ENCODE data around the gene ARMH3.

ARMH3 gene

GRCh38 chr10:101939008-101939648, 116.8 kb downstream of the ARMH3 start:
- no peak for DNase-seq (ENCODE audit: low read depth)

- no peak for DNase-seq (ENCODE audit: low read depth)
These were observed 117.5 kb downstream of the ARMH3 start for GRCh38 chr10:101938305-101939007.

- DNase-seq (ENCODE audit: low read depth) = no peak
These were observed 120.5 kb downstream of the ARMH3 start for GRCh38 chr10:101935431-101935830.

DNA sequence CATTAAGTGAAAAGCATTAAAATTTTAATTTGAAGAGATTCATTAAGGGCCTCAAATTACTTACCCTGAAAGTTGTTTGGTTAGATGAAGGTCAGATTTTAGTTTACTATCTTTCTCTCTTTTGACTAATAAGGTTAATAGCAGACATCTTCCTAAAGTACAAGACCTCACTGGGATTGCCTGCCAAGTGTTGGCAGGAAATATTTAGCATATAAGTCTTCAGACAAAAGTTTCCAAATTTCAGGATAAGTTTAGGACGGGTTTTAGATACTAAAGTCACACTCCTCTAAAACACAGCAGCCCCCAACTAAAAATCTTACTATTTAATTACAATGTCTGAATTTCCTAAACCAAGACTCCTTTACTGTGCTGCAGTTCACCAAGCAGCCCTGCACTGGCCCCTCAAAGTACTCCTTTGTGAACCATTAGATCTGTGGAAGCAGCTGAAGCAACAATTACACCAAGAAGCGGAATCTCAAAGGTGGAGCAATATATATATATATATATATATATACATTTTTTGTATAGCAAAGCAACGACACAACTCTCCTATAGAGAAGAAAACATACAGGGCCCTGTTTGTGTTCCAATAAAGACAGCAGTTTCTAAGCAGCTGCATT, 121.2 kb downstream of the ARMH3 start:
- DNase-seq (ENCODE audit: low read depth) = no peak

GRCh38 chr10:101933976-101934375, 122.0 kb downstream of the ARMH3 start:
- no peak for DNase-seq (ENCODE audit: low read depth)

GRCh38 chr10:101932183-101932582, 123.8 kb downstream of the ARMH3 start:
- DNase-seq (ENCODE audit: low read depth) = no peak

DNA sequence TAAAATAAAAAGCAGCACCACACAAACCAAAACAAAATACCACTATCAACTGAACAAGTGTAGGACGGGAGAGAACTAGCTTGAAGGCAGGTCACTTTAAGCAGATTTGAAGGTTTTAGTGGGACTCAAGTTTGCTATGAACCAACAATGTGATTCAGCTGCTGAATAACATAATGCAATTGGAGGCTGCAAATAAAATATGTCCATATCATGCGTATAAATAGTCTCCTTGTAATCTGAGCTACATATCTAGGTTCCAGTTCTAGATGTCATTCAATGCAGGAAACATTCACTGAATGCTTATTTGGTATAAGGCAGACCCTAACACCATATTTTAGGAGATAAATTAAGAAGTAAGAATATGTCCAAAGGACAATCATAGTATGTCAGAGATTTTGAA, 130.9 kb downstream of the ARMH3 start:
- DNase-seq (ENCODE audit: low read depth) = no peak

DNA sequence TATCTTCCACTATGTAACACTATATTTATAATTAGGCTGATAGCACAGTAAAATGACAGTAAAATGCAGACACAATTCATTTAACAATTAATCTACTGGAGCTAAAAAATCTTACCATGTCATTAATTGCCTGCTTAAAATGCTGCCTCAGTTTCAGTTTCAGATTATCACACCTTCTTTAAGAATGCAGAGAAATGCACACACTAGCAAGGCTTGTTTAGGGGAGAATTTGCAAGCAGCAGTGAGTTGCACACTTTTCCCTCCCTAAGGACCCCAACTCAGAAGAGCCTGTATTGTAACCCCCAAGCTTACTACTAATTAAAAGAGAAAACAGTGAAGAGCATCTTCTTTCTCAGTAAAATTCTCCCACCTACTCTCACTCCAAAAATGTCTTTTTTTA, 132.7 kb downstream of the ARMH3 start:
- DNase-seq (ENCODE audit: low read depth) = no peak

- no peak for DNase-seq (ENCODE audit: low read depth)
These were observed 133.1 kb downstream of the ARMH3 start for GRCh38 chr10:101922846-101923245.

DNA sequence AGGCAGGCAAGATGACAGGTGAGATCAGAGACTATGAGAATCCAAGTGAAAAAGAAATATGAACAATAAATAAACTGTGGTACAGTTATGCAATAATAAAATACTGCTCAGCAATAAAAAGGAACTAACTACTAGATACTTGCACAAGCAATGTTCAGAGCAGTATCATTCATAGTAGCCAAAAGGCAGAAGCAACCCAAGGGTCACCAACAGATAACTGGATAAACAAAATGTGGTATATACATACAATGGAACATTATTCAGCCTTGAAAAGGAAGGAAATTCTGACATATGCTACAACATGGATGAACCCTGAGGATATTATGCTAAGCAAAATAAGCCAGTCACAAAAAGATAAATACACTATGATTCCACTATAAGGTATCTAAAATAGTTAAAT, 135.4 kb downstream of the ARMH3 start:
- no peak for DNase-seq (ENCODE audit: low read depth)

DNA sequence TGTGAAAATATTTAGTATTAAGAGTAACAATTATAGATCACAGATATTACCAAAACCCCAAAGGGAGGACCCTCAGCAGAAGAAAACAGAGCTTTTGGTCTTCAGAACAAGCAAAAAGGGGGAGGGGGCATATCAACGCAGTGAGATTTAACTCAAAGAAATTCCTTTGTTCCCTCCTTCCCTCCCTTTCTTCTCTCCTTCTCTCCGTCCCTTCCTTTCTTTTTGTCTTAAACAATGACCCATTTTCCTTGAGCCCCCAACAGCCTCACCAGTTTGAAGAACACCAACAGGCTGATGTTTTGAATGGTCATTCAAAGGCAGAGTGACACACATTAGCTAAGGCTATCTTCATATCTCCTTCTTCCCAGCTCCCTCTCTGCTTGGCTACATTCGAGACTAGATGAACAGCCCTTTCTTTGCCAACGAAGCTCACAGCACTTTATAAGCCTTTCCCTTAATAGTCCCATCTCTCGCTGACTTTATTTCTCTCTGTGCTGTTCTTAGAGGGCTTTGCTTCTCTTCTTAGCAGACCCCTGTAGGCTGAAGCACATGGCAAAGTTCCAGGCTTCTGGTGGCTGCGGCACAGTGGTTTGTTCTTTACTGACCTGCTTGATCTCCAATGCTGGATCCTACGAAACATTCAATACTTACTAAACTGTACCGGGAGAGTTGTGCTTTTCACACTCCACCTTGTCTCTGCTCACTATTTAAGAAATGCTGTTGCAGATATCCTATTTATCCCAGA, 136.8 kb downstream of the ARMH3 start:
- DNase-seq (ENCODE audit: low read depth) = no peak

DNA sequence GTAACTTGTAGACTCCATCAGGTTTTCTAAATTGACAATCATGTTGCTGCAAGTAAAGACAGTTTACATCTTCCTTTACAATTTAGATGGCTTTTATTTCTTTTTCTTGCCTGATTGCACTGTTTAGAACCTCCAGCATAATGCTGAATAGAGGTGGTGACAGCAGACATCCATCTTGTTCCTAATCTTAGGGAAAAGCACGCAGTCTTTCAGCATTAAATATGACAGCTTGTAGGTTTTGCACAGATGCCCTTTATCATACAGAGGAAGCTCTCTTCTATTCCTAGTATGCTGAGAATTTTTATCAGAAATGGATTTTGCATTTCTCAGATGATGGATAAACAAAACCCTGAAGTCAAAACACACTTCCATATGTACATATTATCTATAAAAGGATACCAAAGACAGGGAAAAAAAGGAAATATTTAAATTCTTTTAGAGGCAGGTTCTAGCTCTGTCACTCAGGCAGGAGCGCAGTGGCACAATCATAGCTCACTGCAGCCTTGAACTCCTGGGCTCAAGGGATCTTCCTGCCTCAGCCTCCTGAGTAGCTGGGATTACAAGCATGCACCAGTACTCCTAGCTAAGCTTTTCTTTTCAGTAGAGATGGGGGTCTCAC, 143.3 kb downstream of the ARMH3 start:
- DNase-seq (ENCODE audit: low read depth) = no peak

- no peak for DNase-seq (ENCODE audit: low read depth)
These were observed 149.3 kb downstream of the ARMH3 start for GRCh38 chr10:101906586-101907183.

DNA sequence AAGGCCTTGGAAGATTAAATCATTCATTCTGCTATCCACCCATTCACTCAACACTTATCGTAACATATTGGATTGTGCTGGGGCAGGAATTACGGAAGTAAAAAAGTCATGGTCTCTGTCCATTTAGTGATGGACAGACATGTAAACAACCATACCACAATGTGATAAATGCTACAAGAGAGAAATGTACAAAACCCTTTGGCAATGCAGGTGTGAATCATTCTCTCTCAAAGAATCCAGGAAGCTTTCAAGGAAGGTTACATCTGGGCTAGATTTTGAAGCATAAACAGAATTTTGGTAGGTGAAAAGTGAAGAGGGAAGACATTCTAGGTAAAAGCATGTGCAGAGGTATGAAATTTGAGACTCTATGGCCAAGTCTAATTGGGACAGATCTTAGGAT, 150.7 kb downstream of the ARMH3 start:
- no peak for DNase-seq (ENCODE audit: low read depth)

DNA sequence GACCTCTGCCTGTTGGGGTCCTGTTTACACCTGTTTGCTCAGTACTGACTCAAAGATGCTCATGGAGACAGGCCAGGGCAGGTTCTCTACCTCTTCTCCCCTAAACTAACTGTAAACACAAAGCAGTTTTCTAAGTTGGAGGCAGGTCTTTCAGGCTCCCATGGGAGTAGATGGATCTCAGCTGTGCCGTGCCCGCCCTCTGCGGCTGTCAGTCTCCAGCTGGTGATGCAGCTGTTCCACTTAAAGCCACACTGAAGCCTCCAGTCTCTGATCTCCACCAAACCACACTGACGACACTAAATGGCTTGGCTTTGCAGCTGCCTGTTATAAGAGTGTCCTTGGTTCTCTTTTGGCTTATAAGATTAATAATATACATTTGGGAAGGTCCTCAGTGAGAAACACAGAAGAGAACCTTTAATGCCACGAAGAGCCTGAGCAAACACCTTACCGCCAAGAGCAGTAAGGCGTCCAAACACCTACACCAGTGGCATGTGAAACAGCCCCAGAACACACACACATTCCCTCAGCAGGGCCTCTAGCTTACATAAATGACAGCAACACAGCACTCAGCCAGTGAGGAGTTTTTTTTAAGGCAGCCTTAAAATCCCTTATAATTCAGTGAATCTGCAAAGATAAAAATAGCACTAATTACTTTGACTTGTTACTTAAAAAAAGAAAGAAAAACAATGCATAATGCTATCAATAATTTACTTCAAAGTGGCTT, 152.0 kb downstream of the ARMH3 start:
- DNase-seq (ENCODE audit: low read depth) = no peak

DNA sequence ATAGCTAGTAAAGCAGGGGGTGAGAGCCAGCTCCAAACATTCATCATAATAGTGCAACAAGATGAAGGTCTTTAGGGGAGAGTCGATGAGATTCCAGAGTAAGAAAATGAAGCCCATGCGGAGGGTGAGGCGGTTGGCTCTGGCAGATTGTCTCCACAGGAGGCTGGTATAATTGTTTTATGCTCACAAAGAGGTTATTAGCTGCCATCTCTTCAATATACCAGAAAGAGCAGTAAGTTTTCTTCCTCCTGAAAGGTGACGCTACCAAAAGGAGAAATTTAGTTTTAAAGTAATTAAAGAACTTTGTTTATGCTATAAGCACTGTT, 153.2 kb downstream of the ARMH3 start:
- DNase-seq (ENCODE audit: low read depth) = no peak

- DNase-seq (ENCODE audit: low read depth) = no peak
These were observed 153.7 kb downstream of the ARMH3 start for GRCh38 chr10:101902032-101902819.

DNA sequence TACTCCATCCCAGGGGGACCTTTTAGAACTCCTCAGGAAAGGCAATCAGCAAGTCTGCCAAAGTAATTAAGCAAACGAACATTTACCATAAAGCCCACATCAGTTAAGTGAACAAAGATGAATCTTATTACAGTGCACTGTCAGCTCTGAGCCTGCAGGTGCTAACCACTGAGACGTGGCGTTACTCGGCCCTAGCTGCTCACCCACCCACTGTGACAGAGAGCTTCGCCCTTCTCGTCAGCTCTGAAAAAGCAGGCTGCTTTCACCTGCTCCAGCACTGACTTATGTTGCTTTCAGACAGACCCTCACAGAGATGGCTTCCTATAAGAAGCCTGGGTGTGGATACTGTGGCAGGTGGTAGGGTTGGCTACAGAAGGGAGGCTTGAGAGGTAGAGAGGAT, 154.6 kb downstream of the ARMH3 start:
- DNase-seq (ENCODE audit: low read depth) = no peak

DNA sequence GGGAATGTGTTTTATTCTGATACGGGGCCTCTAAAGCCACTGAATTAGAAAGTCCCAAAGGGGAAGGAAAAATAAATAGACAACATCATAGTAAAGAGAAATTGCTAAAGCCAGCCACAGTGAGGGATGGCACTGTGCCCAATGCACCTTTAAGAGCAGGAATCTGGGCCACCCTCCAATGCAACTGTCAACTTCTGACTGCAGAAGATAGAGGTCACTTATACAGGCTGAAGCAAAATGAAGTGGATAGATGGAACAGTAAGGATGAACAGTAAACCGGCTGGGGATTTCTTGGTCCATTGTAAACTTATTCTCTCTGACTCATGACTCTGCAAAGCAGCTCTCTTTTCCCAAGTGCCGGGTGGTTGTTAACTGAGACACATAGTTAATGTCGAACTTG, 158.3 kb downstream of the ARMH3 start:
- DNase-seq (ENCODE audit: low read depth) = no peak

GRCh38 chr10:101896225-101896877, 159.6 kb downstream of the ARMH3 start:
- no peak for DNase-seq (ENCODE audit: low read depth)
